AG10803 (cell line): ENCODE measurements around the gene CASQ1.

ENCODE experiments used
- DNase-seq: peaks from one replicate; pipeline ENCODE4 v3.0.0; 2010; ENCODE audit warnings: low read depth
- H3K4me3 ChIP-seq: 2 replicates; pipeline ENCODE4 v1.5.1; 2011; ENCODE audit warnings: mild to moderate bottlenecking, low read length, control low read depth
- TF ChIP-seq, protein P1 (sequence below): conservative IDR thresholded peaks from 2 replicates; pipeline ENCODE4 v1.5.1; 2011; ENCODE audit warnings: mild to moderate bottlenecking, low read length, control low read depth, inconsistent platforms

CASQ1 gene

GRCh38 chr1:160149716-160150115 lies 40.7 kb upstream of the CASQ1 start:
- DNase-seq: peak; percentile 85
- H3K4me3 ChIP-seq: no peak overlapping the region

DNA sequence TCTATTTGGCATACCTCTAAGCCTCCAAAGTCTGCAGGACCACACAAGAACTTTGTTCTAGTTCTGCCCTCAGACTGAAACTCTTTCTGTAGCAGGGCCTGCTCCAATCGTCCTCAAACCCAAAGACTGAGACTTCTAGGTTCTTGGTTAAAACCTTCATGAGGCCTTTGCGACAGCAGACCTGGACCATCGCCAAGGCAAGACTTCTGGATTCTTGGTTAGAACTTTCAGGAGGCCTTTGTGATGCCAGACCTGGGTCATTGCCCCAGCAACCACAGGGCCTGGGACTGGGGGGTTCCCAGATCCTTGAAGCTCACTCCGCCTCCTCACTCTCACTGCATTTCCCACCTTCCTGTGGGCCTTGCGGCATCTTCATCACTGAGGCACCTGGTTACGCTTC lies 39.1 kb upstream of the CASQ1 start, which contains the start of gene ATP1A4:
Gene ATP1A4, plus strand, starts transcription at position 301 of the 400 bp plus-strand sequence. CDS start 438 bp downstream, outside the sequence.
- no peak within 1 kb of the TSS for H3K4me3 ChIP-seq
- DNase-seq: no peak
- TF ChIP-seq, protein P1, sequence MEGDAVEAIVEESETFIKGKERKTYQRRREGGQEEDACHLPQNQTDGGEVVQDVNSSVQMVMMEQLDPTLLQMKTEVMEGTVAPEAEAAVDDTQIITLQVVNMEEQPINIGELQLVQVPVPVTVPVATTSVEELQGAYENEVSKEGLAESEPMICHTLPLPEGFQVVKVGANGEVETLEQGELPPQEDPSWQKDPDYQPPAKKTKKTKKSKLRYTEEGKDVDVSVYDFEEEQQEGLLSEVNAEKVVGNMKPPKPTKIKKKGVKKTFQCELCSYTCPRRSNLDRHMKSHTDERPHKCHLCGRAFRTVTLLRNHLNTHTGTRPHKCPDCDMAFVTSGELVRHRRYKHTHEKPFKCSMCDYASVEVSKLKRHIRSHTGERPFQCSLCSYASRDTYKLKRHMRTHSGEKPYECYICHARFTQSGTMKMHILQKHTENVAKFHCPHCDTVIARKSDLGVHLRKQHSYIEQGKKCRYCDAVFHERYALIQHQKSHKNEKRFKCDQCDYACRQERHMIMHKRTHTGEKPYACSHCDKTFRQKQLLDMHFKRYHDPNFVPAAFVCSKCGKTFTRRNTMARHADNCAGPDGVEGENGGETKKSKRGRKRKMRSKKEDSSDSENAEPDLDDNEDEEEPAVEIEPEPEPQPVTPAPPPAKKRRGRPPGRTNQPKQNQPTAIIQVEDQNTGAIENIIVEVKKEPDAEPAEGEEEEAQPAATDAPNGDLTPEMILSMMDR: no peak

More at GRCh38 chr1:160149716-160150115, 40.7 kb upstream of the CASQ1 start:
- TF ChIP-seq, protein P1: no peak

GRCh38 chr1:160154790-160155189 lies 35.6 kb upstream of the CASQ1 start:
- no peak for DNase-seq
- no peak overlapping the region for H3K4me3 ChIP-seq
- TF ChIP-seq, protein P1: no peak

GRCh38 chr1:160156361-160156760 lies 34.0 kb upstream of the CASQ1 start:
- DNase-seq: no peak
- TF ChIP-seq, protein P1: no peak

DNA sequence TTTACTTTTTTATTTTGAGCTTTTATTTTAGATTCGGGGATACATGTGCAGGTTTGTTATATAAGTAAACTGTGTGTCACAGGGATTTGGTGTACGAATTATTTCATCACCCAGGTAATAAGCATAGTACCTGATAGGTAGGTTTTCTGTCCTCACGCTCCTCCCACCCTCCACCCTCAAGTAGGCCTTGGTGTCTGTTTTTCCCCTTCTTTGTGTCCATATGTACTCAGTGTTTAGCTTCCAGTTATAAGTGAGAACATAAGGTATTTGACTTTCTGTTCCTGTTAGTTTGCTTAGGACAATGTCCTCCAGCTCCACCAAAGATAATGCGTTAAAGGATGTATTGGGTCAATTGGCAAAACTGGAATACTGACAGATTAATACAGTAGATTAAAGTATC lies 33.2 kb upstream of the CASQ1 start:
- TF ChIP-seq, protein P1: no peak
- H3K4me3 ChIP-seq: no peak overlapping the region
- DNase-seq: no peak

More at GRCh38 chr1:160156361-160156760, 34.0 kb upstream of the CASQ1 start:
- H3K4me3 ChIP-seq: no peak overlapping the region

- TF ChIP-seq, protein P1: no peak
- no peak for DNase-seq
- H3K4me3 ChIP-seq: no peak overlapping the region
Observed at GRCh38 chr1:160158031-160158430, 32.3 kb upstream of the CASQ1 start.

- H3K4me3 ChIP-seq: no peak overlapping the region
- TF ChIP-seq, protein P1: no peak
- no peak for DNase-seq
Observed at GRCh38 chr1:160158534-160158933, 31.8 kb upstream of the CASQ1 start.
